ENCODE measurements around the gene ZDHHC3. TPM values are rescaled to one million over a fixed set of nuclear protein-coding genes. Genes with fewer than 3 reads are reported as not detected.
"Not testable (repeated sequence)": the region's sequence is repeated elsewhere in the genome, so short reads cannot be mapped to it uniquely, and the experiment has no call there.

The ZDHHC3 gene
- total RNA-seq, 1 donor from 2014 or later = 69.4 TPM

GRCh38 chr3:44995142-44995770 is 19.3 kb upstream of the ZDHHC3 start:
- DNase-seq = peak; percentile 78

GRCh38 chr3:44993471-44994205 is 17.7 kb upstream of the ZDHHC3 start:
- DNase-seq = no peak

GRCh38 chr3:44992555-44993470 is 16.8 kb upstream of the ZDHHC3 start:
- peak; percentile 53 for DNase-seq

- DNase-seq = no peak
Observed at GRCh38 chr3:44991326-44991725, 15.4 kb upstream of the ZDHHC3 start.

GRCh38 chr3:44989636-44990373 is 13.8 kb upstream of the ZDHHC3 start:
- peak; percentile 26 for DNase-seq

- DNase-seq = no peak
Observed at GRCh38 chr3:44989141-44989540, 13.2 kb upstream of the ZDHHC3 start.

GRCh38 chr3:44988073-44988472 is 12.1 kb upstream of the ZDHHC3 start:
- peak; percentile 37 for DNase-seq

- DNase-seq = no peak
Observed at GRCh38 chr3:44987332-44987731, 11.4 kb upstream of the ZDHHC3 start.

GRCh38 chr3:44986330-44986729 is 10.4 kb upstream of the ZDHHC3 start:
- not testable (repeated sequence) for DNase-seq

- no peak for DNase-seq
Observed at GRCh38 chr3:44984335-44984734, 8.4 kb upstream of the ZDHHC3 start.

- no peak for DNase-seq
Observed at GRCh38 chr3:44983484-44983941, 7.5 kb upstream of the ZDHHC3 start.

GRCh38 chr3:44982817-44983216 is 6.8 kb upstream of the ZDHHC3 start:
- DNase-seq = no peak

- no peak for DNase-seq
Observed at GRCh38 chr3:44981751-44982150, 5.8 kb upstream of the ZDHHC3 start.

- no peak for DNase-seq
Observed at GRCh38 chr3:44981220-44981619, 5.2 kb upstream of the ZDHHC3 start.

GRCh38 chr3:44974416-44974815 is 1.6 kb downstream of the ZDHHC3 start:
- no peak for DNase-seq

- DNase-seq = no peak
Observed at GRCh38 chr3:44970926-44971490, 5.0 kb downstream of the ZDHHC3 start.

- DNase-seq = no peak
Observed at GRCh38 chr3:44969828-44970179, 6.2 kb downstream of the ZDHHC3 start.

- DNase-seq = no peak
Observed at GRCh38 chr3:44969154-44969827, 6.7 kb downstream of the ZDHHC3 start.

- DNase-seq = no peak
Observed at GRCh38 chr3:44968447-44968858, 7.5 kb downstream of the ZDHHC3 start.

- DNase-seq = no peak
Observed at GRCh38 chr3:44966795-44967278, 9.1 kb downstream of the ZDHHC3 start.

- no peak for DNase-seq
Observed at GRCh38 chr3:44965165-44965564, 10.8 kb downstream of the ZDHHC3 start.
